Measurements from ENCODE around the gene RYR3.

Gene RYR3

DNA sequence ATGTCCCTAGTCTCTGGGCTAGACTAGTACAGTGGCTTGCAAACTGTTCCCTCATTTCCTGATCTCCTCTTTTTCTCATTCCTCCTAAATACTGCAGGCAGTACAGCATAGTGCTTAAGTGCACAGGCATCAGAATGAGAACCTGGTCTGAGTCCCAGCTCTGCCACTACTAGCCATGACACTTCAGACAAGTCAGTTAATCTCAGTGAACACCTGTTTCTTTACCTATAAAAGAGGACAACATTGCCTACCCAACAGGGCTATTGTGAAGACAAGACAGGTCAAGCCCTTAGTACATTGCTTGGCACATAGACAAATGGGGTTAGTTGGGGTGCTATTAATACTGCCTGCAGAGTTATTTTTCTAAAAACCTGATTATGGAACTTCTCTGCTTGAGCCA, 113.3 kb downstream of the RYR3 start:
- TF ChIP-seq, protein P1, sequence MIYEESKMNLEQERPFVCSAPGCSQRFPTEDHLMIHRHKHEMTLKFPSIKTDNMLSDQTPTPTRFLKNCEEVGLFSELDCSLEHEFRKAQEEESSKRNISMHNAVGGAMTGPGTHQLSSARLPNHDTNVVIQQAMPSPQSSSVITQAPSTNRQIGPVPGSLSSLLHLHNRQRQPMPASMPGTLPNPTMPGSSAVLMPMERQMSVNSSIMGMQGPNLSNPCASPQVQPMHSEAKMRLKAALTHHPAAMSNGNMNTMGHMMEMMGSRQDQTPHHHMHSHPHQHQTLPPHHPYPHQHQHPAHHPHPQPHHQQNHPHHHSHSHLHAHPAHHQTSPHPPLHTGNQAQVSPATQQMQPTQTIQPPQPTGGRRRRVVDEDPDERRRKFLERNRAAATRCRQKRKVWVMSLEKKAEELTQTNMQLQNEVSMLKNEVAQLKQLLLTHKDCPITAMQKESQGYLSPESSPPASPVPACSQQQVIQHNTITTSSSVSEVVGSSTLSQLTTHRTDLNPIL (CRISPR knock-in tag; IDR thresholded peaks at IDR 0.05; ENCODE audit: low read depth) = no peak
- TF ChIP-seq ZC3H10 (CRISPR knock-in tag; IDR thresholded peaks at IDR 0.05) (no peak), BACH2 (CRISPR knock-in tag; IDR thresholded peaks at IDR 0.05; ENCODE audit: borderline replicate concordance) (no peak), OSR1 (CRISPR knock-in tag; IDR thresholded peaks at IDR 0.05) (no peak), ZFP3 (CRISPR knock-in tag; IDR thresholded peaks at IDR 0.05) (no peak), TOX (CRISPR knock-in tag; IDR thresholded peaks at IDR 0.05; ENCODE audit: borderline replicate concordance) (no peak), ZNF70 (CRISPR knock-in tag; IDR thresholded peaks at IDR 0.05) (no peak), ZNF8 (CRISPR knock-in tag; IDR thresholded peaks at IDR 0.05) (no peak), RARB (CRISPR knock-in tag; IDR thresholded peaks at IDR 0.05) (no peak), ESRRG (CRISPR knock-in tag; IDR thresholded peaks at IDR 0.05) (no peak), GLIS3 (CRISPR knock-in tag; IDR thresholded peaks at IDR 0.05) (no peak), ISL1 (CRISPR knock-in tag; IDR thresholded peaks at IDR 0.05) (no peak), PPARA (CRISPR knock-in tag; IDR thresholded peaks at IDR 0.05; ENCODE audit: borderline replicate concordance) (no peak), ZFP30 (CRISPR knock-in tag; IDR thresholded peaks at IDR 0.05) (no peak), CSDC2 (CRISPR knock-in tag; IDR thresholded peaks at IDR 0.05) (no peak)
- TF ChIP-seq, protein P2, sequence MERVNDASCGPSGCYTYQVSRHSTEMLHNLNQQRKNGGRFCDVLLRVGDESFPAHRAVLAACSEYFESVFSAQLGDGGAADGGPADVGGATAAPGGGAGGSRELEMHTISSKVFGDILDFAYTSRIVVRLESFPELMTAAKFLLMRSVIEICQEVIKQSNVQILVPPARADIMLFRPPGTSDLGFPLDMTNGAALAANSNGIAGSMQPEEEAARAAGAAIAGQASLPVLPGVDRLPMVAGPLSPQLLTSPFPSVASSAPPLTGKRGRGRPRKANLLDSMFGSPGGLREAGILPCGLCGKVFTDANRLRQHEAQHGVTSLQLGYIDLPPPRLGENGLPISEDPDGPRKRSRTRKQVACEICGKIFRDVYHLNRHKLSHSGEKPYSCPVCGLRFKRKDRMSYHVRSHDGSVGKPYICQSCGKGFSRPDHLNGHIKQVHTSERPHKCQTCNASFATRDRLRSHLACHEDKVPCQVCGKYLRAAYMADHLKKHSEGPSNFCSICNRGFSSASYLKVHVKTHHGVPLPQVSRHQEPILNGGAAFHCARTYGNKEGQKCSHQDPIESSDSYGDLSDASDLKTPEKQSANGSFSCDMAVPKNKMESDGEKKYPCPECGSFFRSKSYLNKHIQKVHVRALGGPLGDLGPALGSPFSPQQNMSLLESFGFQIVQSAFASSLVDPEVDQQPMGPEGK (CRISPR knock-in tag; IDR thresholded peaks at IDR 0.05; ENCODE audit: borderline replicate concordance) = no peak
- TF ChIP-seq, protein P3, sequence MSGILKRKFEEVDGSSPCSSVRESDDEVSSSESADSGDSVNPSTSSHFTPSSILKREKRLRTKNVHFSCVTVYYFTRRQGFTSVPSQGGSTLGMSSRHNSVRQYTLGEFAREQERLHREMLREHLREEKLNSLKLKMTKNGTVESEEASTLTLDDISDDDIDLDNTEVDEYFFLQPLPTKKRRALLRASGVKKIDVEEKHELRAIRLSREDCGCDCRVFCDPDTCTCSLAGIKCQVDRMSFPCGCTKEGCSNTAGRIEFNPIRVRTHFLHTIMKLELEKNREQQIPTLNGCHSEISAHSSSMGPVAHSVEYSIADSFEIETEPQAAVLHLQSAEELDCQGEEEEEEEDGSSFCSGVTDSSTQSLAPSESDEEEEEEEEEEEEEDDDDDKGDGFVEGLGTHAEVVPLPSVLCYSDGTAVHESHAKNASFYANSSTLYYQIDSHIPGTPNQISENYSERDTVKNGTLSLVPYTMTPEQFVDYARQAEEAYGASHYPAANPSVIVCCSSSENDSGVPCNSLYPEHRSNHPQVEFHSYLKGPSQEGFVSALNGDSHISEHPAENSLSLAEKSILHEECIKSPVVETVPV (CRISPR knock-in tag; IDR thresholded peaks at IDR 0.05) = no peak
- ATAC-seq = no peak

DNA sequence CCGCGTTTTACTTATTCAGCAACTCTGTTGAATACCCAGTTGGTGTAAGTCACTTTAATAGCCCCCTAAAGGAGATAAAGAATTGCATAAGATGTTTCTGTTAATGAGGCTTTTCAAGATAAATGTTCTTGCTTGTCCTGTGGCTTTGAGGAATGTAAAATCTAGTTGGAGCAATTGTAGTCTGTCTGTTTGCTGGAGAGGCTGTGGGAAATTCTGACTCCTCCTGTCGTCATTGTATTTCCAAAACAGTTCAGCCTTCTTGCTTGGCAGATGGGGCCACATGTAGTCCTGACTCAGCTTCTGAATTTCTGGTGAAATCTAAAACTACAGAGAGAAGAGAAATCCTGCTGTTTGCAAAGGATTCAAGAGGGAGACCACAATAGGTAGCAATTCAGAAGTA, 114.4 kb downstream of the RYR3 start:
- TF ChIP-seq RARB (CRISPR knock-in tag; IDR thresholded peaks at IDR 0.05) = no peak
- TF ChIP-seq OSR1 (CRISPR knock-in tag; IDR thresholded peaks at IDR 0.05) = no peak
- TF ChIP-seq, protein P2 (CRISPR knock-in tag; IDR thresholded peaks at IDR 0.05; ENCODE audit: borderline replicate concordance) = no peak
- no peak for ATAC-seq

DNA sequence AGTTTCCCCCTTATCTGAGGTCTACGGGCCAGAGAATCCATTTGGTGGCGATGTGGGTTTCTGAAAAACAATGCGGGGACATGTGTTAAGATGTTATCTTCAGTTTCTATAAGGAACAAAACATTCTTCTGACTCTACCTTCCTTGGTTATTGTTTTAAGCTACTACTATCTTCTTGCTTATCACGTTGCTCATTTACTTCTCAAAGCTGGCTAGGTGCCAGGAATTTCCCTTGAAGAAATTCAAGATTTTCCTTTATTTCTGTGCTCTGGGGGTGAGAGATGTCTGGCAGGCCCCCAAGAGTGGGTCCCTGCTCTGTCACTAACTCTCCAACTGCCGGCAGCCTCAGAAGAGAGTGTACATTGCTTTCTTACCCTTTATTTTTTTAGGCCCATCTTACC, 119.8 kb downstream of the RYR3 start:
- ATAC-seq = no peak
- TF ChIP-seq RARB (CRISPR knock-in tag; IDR thresholded peaks at IDR 0.05) (no peak), ESRRG (CRISPR knock-in tag; IDR thresholded peaks at IDR 0.05) (no peak), SNAI2 (CRISPR knock-in tag; IDR thresholded peaks at IDR 0.05) (no peak), ZNF8 (CRISPR knock-in tag; IDR thresholded peaks at IDR 0.05) (no peak), TCF4 (CRISPR knock-in tag; IDR thresholded peaks at IDR 0.05; ENCODE audit: borderline replicate concordance) (no peak), OSR1 (CRISPR knock-in tag; IDR thresholded peaks at IDR 0.05) (no peak)
- TF ChIP-seq, protein P4, sequence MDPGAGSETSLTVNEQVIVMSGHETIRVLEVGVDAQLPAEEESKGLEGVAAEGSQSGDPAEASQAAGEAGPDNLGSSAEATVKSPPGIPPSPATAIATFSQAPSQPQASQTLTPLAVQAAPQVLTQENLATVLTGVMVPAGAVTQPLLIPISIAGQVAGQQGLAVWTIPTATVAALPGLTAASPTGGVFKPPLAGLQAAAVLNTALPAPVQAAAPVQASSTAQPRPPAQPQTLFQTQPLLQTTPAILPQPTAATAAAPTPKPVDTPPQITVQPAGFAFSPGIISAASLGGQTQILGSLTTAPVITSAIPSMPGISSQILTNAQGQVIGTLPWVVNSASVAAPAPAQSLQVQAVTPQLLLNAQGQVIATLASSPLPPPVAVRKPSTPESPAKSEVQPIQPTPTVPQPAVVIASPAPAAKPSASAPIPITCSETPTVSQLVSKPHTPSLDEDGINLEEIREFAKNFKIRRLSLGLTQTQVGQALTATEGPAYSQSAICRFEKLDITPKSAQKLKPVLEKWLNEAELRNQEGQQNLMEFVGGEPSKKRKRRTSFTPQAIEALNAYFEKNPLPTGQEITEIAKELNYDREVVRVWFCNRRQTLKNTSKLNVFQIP (CRISPR knock-in tag; IDR thresholded peaks at IDR 0.05; ENCODE audit: borderline replicate concordance, low read depth) = no peak

DNA sequence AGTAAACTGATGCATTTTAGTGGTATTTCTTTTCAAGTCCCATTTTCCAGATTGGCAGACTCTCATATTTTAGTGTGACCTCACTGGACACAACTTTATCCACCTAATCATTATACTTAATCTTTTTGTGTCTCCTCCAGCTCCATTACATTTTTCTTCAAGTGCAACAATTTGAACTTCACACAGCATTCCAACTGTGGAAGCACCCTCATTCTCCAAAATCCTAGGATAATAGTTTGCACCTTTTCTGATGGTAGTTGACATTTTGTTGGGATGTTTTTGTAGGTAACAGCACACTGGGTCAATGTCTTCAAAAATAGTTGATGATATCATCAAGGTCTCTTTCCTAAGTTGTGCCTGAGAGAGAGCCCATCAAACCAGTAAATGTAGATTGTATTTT, 123.1 kb downstream of the RYR3 start:
- ATAC-seq = no peak
- TF ChIP-seq ISL1 (CRISPR knock-in tag; IDR thresholded peaks at IDR 0.05) (no peak), BACH2 (CRISPR knock-in tag; IDR thresholded peaks at IDR 0.05; ENCODE audit: borderline replicate concordance) (no peak), ZC3H10 (CRISPR knock-in tag; IDR thresholded peaks at IDR 0.05) (no peak), CSDC2 (CRISPR knock-in tag; IDR thresholded peaks at IDR 0.05) (no peak), SNAI2 (CRISPR knock-in tag; IDR thresholded peaks at IDR 0.05) (no peak), ZFP3 (CRISPR knock-in tag; IDR thresholded peaks at IDR 0.05) (no peak), TOX (CRISPR knock-in tag; IDR thresholded peaks at IDR 0.05; ENCODE audit: borderline replicate concordance) (no peak), ZNF8 (CRISPR knock-in tag; IDR thresholded peaks at IDR 0.05) (no peak), RARB (CRISPR knock-in tag; IDR thresholded peaks at IDR 0.05) (no peak), ARNTL (CRISPR knock-in tag; IDR thresholded peaks at IDR 0.05; ENCODE audit: borderline replicate concordance, low read depth) (no peak)
- TF ChIP-seq, protein P5, sequence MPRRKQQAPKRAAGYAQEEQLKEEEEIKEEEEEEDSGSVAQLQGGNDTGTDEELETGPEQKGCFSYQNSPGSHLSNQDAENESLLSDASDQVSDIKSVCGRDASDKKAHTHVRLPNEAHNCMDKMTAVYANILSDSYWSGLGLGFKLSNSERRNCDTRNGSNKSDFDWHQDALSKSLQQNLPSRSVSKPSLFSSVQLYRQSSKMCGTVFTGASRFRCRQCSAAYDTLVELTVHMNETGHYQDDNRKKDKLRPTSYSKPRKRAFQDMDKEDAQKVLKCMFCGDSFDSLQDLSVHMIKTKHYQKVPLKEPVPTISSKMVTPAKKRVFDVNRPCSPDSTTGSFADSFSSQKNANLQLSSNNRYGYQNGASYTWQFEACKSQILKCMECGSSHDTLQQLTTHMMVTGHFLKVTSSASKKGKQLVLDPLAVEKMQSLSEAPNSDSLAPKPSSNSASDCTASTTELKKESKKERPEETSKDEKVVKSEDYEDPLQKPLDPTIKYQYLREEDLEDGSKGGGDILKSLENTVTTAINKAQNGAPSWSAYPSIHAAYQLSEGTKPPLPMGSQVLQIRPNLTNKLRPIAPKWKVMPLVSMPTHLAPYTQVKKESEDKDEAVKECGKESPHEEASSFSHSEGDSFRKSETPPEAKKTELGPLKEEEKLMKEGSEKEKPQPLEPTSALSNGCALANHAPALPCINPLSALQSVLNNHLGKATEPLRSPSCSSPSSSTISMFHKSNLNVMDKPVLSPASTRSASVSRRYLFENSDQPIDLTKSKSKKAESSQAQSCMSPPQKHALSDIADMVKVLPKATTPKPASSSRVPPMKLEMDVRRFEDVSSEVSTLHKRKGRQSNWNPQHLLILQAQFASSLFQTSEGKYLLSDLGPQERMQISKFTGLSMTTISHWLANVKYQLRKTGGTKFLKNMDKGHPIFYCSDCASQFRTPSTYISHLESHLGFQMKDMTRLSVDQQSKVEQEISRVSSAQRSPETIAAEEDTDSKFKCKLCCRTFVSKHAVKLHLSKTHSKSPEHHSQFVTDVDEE (CRISPR knock-in tag; IDR thresholded peaks at IDR 0.05) = no peak
- TF ChIP-seq, protein P4 (CRISPR knock-in tag; IDR thresholded peaks at IDR 0.05; ENCODE audit: borderline replicate concordance, low read depth) = no peak
